WTC11 (cell line): ENCODE results near the gene KCNG2. TPM values are rescaled to one million over a fixed set of nuclear protein-coding genes. Genes with fewer than 3 reads are reported as not detected.
A peak's percentile ranks its signal among the peaks of the same experiment; 100 is the strongest.

Experiments
- ATAC-seq: fragments of 200-7000 bp; cut with Tn5 transposase; 2 replicates; pipeline ENCODE4 v1.10.0; 2021; ENCODE audit warnings: mild to moderate bottlenecking, moderate library complexity
- CTCF ChIA-PET: fragments of 300-600 bp; sonication (Branson Sonifier 250); formaldehyde crosslinking; loops from one replicate; lab custom pipeline; 2021; ENCODE audit warnings: antibody characterized with exemption; lab: Charles Lee
- POLR2A ChIA-PET: fragments of 350-600 bp; sonication (Branson Sonifier 250); formaldehyde crosslinking; loops from one replicate; lab custom pipeline; 2021; ENCODE audit warnings: antibody characterized with exemption; lab: Charles Lee
- DNase-seq: peaks from one replicate; pipeline ENCODE4 v3.0.0; 2021; ENCODE audit warnings: low spot score
- H3K27ac Mint-ChIP-seq: 2 replicates; pipeline ENCODE4 v1.8.0; 2021; ENCODE audit warnings: mixed read lengths
- H3K27me3 Mint-ChIP-seq: 2 replicates; pipeline ENCODE4 v1.8.0; 2021; ENCODE audit warnings: low read depth, mild to moderate bottlenecking, moderate library complexity, mixed read lengths
- H3K36me3 Mint-ChIP-seq: 2 replicates; pipeline ENCODE4 v1.8.0; 2021; ENCODE audit warnings: mixed read lengths
- H3K4me1 Mint-ChIP-seq: 2 replicates; pipeline ENCODE4 v1.8.0; 2022; ENCODE audit warnings: mixed read lengths
- H3K4me3 Mint-ChIP-seq: 2 replicates; pipeline ENCODE4 v1.8.0; 2021; ENCODE audit warnings: mild to moderate bottlenecking, moderate library complexity, mixed read lengths
- H3K9me3 Mint-ChIP-seq: 2 replicates; pipeline ENCODE4 v1.8.0; 2021; ENCODE audit warnings: mixed read lengths
- ETV6 ChIP-seq: sonication (generic); formaldehyde crosslinking; IDR thresholded peaks from 2 replicates; pipeline ENCODE4 v1.8.1; 2022; ENCODE audit warnings: mild to moderate bottlenecking, missing genetic modification reagents
- FOXP4 ChIP-seq: sonication (generic); formaldehyde crosslinking; IDR thresholded peaks from 2 replicates; pipeline ENCODE4 v1.8.0; 2022; ENCODE audit warnings: mild to moderate bottlenecking, missing genetic modification reagents
- HMGA2 ChIP-seq: fragments of 250-450 bp; sonication (Bioruptor Pico); IDR thresholded peaks from 2 replicates; pipeline ENCODE4 v1.4.0; 2021; ENCODE audit warnings: mild to moderate bottlenecking, moderate library complexity
- HMGXB4 ChIP-seq: sonication (generic); formaldehyde crosslinking; IDR thresholded peaks from 2 replicates; pipeline ENCODE4 v1.8.1; 2023; ENCODE audit warnings: mild to moderate bottlenecking, moderate library complexity, missing genetic modification reagents
- JAZF1 ChIP-seq: fragments of 250-450 bp; sonication (Bioruptor Pico); IDR thresholded peaks from 2 replicates; pipeline ENCODE4 v1.9.0; 2021; ENCODE audit warnings: moderate library complexity, mild to moderate bottlenecking, inconsistent platforms
- PRDM15 ChIP-seq: sonication (generic); formaldehyde crosslinking; IDR thresholded peaks from 2 replicates; pipeline ENCODE4 v1.8.0; 2022; ENCODE audit warnings: missing genetic modification reagents
- SOX15 ChIP-seq: fragments of 250-450 bp; sonication (Bioruptor Pico); IDR thresholded peaks from 2 replicates; pipeline ENCODE4 v1.9.0; 2021; ENCODE audit warnings: mild to moderate bottlenecking
- ZNF232 ChIP-seq: sonication (generic); formaldehyde crosslinking; IDR thresholded peaks from 2 replicates; pipeline ENCODE4 v1.8.0; 2022; ENCODE audit warnings: mild to moderate bottlenecking, missing genetic modification reagents
- total RNA-seq: library from RNA; stranded (reverse); gene quantifications from 3 replicates; pipeline ENCODE4 v1.2.3, GENCODE V29; 2021

Gene KCNG2
- total RNA-seq, 1 experiment from 2014 or later, result 0.50 TPM

- H3K27me3 Mint-ChIP-seq, result peaks cover 45% of the 10 kb centered on the region
- H3K9me3 Mint-ChIP-seq, result peaks cover 50% of the 10 kb centered on the region
- ATAC-seq (no peak), DNase-seq (peak; percentile 5)
- H3K36me3 Mint-ChIP-seq, result peaks cover 53% of the 10 kb centered on the region
- TF ChIP-seq PRDM15 (CRISPR knock-in tag) (0 out of 2 replicates have a peak, but pooled peaks have one; percentile 33), FOXP4 (CRISPR knock-in tag) (0 out of 2 replicates have a peak, but pooled peaks have one; percentile 53), HMGXB4 (CRISPR knock-in tag) (no peak)
- no peak overlapping the region for H3K27ac Mint-ChIP-seq
- POLR2A ChIA-PET, result no interaction called here
- CTCF ChIA-PET, result no interaction called here
- no peak overlapping the region for H3K4me3 Mint-ChIP-seq
- H3K4me1 Mint-ChIP-seq, result no peaks in the 10 kb centered on the region
Measured at GRCh38 chr18:79898952-79899608, 101.3 kb downstream of the KCNG2 start.

GRCh38 chr18:79899609-79900445 is 102.1 kb downstream of the KCNG2 start:
- Mint-ChIP-seq H3K36me3 (peaks cover 47% of the 10 kb centered on the region), H3K4me1 (no peaks in the 10 kb centered on the region), H3K27ac (no peak overlapping the region), H3K4me3 (no peak overlapping the region), H3K9me3 (peaks cover 42% of the 10 kb centered on the region), H3K27me3 (peaks cover 41% of the 10 kb centered on the region)
- TF ChIP-seq PRDM15 (CRISPR knock-in tag), result 0 out of 2 replicates have a peak, but pooled peaks have one; percentile 11
- TF ChIP-seq ETV6 (CRISPR knock-in tag), result no peak
- TF ChIP-seq JAZF1 (CRISPR knock-in tag), result no peak
- TF ChIP-seq ZNF232 (CRISPR knock-in tag), result no peak
- TF ChIP-seq HMGA2, result no peak
- TF ChIP-seq SOX15, result no peak
- DNase-seq, result no peak
- POLR2A ChIA-PET, result no interaction called here
- CTCF ChIA-PET, result interaction anchor here (0.6 kb wide), 1 partner anchor 96 kb away, joined by 4 read pairs; no protein-coding TSS in a partner anchor
- ATAC-seq, result no peak
